Duodenal mucosa (tissue), 2 donors: ENCODE data around the gene ZNF750.

ENCODE experiments used
- H3K27ac ChIP-seq: one replicate; pipeline ENCODE4 v1.7.0; 2013; ENCODE audit warnings: low read depth, low read length
- H3K27me3 ChIP-seq, 2 donors: one replicate each; pipeline ENCODE4 v1.7.0; 2013; ENCODE audit warnings: low read length in 2 of 2, control low read depth in 1 of 2; ENCODE audit not compliant: insufficient read depth in 2 of 2, control insufficient read depth in 1 of 2
- H3K36me3 ChIP-seq, 2 donors: one replicate each; pipeline ENCODE4 v1.7.0; 2013; ENCODE audit warnings: low read length in 2 of 2, control low read depth in 1 of 2; ENCODE audit not compliant: insufficient read depth in 2 of 2, control insufficient read depth in 1 of 2
- H3K4me1 ChIP-seq, 2 donors: one replicate each; pipeline ENCODE4 v1.7.0; 2013; ENCODE audit warnings: low read length in 2 of 2, control low read depth in 1 of 2; ENCODE audit not compliant: insufficient read depth in 2 of 2, control insufficient read depth in 1 of 2
- H3K4me3 ChIP-seq, 2 donors: one replicate each; pipeline ENCODE4 v1.7.0; 2013; ENCODE audit warnings: low read length in 2 of 2, low read depth in 1 of 2
- H3K9ac ChIP-seq, 2 donors: one replicate each; pipeline ENCODE4 v1.7.0; 2013; ENCODE audit warnings: low read length in 2 of 2, low read depth in 1 of 2
- H3K9me3 ChIP-seq, 2 donors: one replicate each; pipeline ENCODE4 v1.7.0; 2013; ENCODE audit warnings: low read length in 2 of 2, control low read depth in 1 of 2; ENCODE audit not compliant: control insufficient read depth in 1 of 2

Gene ZNF750

GRCh38 chr17:82812601-82813000 lies 27.2 kb downstream of the ZNF750 start:
- Histone ChIP-seq H3K9ac (no peak overlapping the region), H3K36me3 (peaks cover 7 to 23% of the 10 kb centered on the region in 2 donors), H3K9me3 (no peaks in the 10 kb centered on the region), H3K4me3 (no peak overlapping the region), H3K27me3 (no peaks in the 10 kb centered on the region), H3K27ac (no peak overlapping the region), H3K4me1 (no peaks in the 10 kb centered on the region)

GRCh38 chr17:82812058-82812457 lies 27.8 kb downstream of the ZNF750 start:
- H3K4me3 ChIP-seq = no peak overlapping the region
- peaks cover 7 to 22% of the 10 kb centered on the region in 2 donors for H3K36me3 ChIP-seq
- H3K9ac ChIP-seq = no peak overlapping the region
- no peaks in the 10 kb centered on the region for H3K4me1 ChIP-seq
- no peaks in the 10 kb centered on the region for H3K27me3 ChIP-seq
- H3K9me3 ChIP-seq = no peaks in the 10 kb centered on the region
- H3K27ac ChIP-seq = no peak overlapping the region

- H3K36me3 ChIP-seq = peaks cover 3 to 19% of the 10 kb centered on the region in 2 donors
- H3K4me1 ChIP-seq = no peaks in the 10 kb centered on the region
- no peaks in the 10 kb centered on the region for H3K9me3 ChIP-seq
- H3K27me3 ChIP-seq = no peaks in the 10 kb centered on the region
- no peak overlapping the region for H3K27ac ChIP-seq
- H3K4me3 ChIP-seq = no peak overlapping the region
- H3K9ac ChIP-seq = no peak overlapping the region
Observed at GRCh38 chr17:82810644-82811430, 29.0 kb downstream of the ZNF750 start.

- Histone ChIP-seq H3K9me3 (no peaks in the 10 kb centered on the region), H3K4me1 (peaks cover 0 to 3% of the 10 kb centered on the region in 2 donors), H3K27ac (no peak overlapping the region), H3K27me3 (no peaks in the 10 kb centered on the region), H3K36me3 (peaks cover 0 to 20% of the 10 kb centered on the region in 2 donors), H3K9ac (no peak overlapping the region), H3K4me3 (no peak overlapping the region)
Observed at GRCh38 chr17:82808921-82809905, 30.6 kb downstream of the ZNF750 start.

GRCh38 chr17:82808006-82808405 lies 31.8 kb downstream of the ZNF750 start:
- Histone ChIP-seq H3K4me1 (peaks cover 0 to 3% of the 10 kb centered on the region in 2 donors), H3K27me3 (no peaks in the 10 kb centered on the region), H3K4me3 (no peak overlapping the region), H3K36me3 (peaks cover 0 to 20% of the 10 kb centered on the region in 2 donors), H3K27ac (no peak overlapping the region), H3K9ac (no peak overlapping the region), H3K9me3 (no peaks in the 10 kb centered on the region)

- Histone ChIP-seq H3K36me3 (peaks cover 0 to 20% of the 10 kb centered on the region in 2 donors), H3K4me1 (peaks cover 0 to 3% of the 10 kb centered on the region in 2 donors), H3K4me3 (no peak overlapping the region), H3K9ac (no peak overlapping the region), H3K27me3 (no peaks in the 10 kb centered on the region), H3K27ac (no peak overlapping the region), H3K9me3 (no peaks in the 10 kb centered on the region)
Observed at GRCh38 chr17:82807562-82807961, 32.3 kb downstream of the ZNF750 start.

- H3K4me1 ChIP-seq = peaks cover 0 to 3% of the 10 kb centered on the region in 2 donors
- no peaks in the 10 kb centered on the region for H3K27me3 ChIP-seq
- no peak overlapping the region for H3K9ac ChIP-seq
- peaks cover 0 to 20% of the 10 kb centered on the region in 2 donors for H3K36me3 ChIP-seq
- no peaks in the 10 kb centered on the region for H3K9me3 ChIP-seq
- no peak overlapping the region for H3K4me3 ChIP-seq
- H3K27ac ChIP-seq = no peak overlapping the region
Observed at GRCh38 chr17:82807101-82807500, 32.7 kb downstream of the ZNF750 start.

GRCh38 chr17:82806645-82807044 lies 33.2 kb downstream of the ZNF750 start:
- no peak overlapping the region for H3K9ac ChIP-seq
- H3K9me3 ChIP-seq = no peaks in the 10 kb centered on the region
- no peak overlapping the region for H3K4me3 ChIP-seq
- no peaks in the 10 kb centered on the region for H3K27me3 ChIP-seq
- peaks cover 0 to 3% of the 10 kb centered on the region in 2 donors for H3K4me1 ChIP-seq
- peaks cover 0 to 19% of the 10 kb centered on the region in 2 donors for H3K36me3 ChIP-seq
- no peak overlapping the region for H3K27ac ChIP-seq

- Histone ChIP-seq H3K9me3 (no peaks in the 10 kb centered on the region), H3K9ac (no peak overlapping the region), H3K4me3 (no peak overlapping the region), H3K27ac (no peak overlapping the region), H3K27me3 (no peaks in the 10 kb centered on the region), H3K36me3 (peaks cover 0 to 17% of the 10 kb centered on the region in 2 donors), H3K4me1 (peaks cover 0 to 3% of the 10 kb centered on the region in 2 donors)
Observed at GRCh38 chr17:82805823-82806222, 34.0 kb downstream of the ZNF750 start.

- Histone ChIP-seq H3K36me3 (peaks cover 4 to 18% of the 10 kb centered on the region in 2 donors), H3K27me3 (no peaks in the 10 kb centered on the region), H3K9me3 (no peaks in the 10 kb centered on the region), H3K27ac (no peak overlapping the region), H3K4me1 (peaks cover 0 to 3% of the 10 kb centered on the region in 2 donors), H3K4me3 (no peak overlapping the region), H3K9ac (no peak overlapping the region)
Observed at GRCh38 chr17:82805254-82805653, 34.6 kb downstream of the ZNF750 start.
